ENCODE measurements around the gene DNM3.

GRCh38 chr1:172352435-172352834 is 511.1 kb downstream of the DNM3 start:
- no peak for TF ChIP-seq POLR2AphosphoS5 (IDR thresholded peaks at IDR 0.05; ENCODE audit: borderline replicate concordance, low read depth, low read length)
- TF ChIP-seq EZH2 (IDR thresholded peaks at IDR 0.05): no peak
- no peak for TF ChIP-seq FOXP2 (optimal IDR thresholded peaks at IDR 0.05; ENCODE audit: control extremely low read depth, extremely low read length, insufficient read depth)

Measured in SK-N-MC (cell line).